H9 (cell line): ENCODE measurements around the gene EPS8. TPM values are rescaled to one million over a fixed set of nuclear protein-coding genes. Genes with fewer than 3 reads are reported as not detected.
"Not testable (repeated sequence)": the region's sequence is repeated elsewhere in the genome, so short reads cannot be mapped to it uniquely, and the experiment has no call there.

Source experiments
- DNase-seq: peaks from one replicate; pipeline ENCODE4 v3.0.0-alpha.2; 2017
- H2AFZ ChIP-seq: one replicate; pipeline ENCODE4 v1.6.1; 2013; ENCODE audit warnings: mild to moderate bottlenecking, low read length, control low read depth, moderate library complexity
- H2AK5ac ChIP-seq: 2 replicates; pipeline ENCODE4 v1.6.1; 2013; ENCODE audit warnings: low read length, control low read depth, mixed read lengths; ENCODE audit not compliant: insufficient read length
- H2BK120ac ChIP-seq: one replicate; pipeline ENCODE4 v1.6.1; 2013; ENCODE audit warnings: low read depth, mild to moderate bottlenecking, low read length, control low read depth, inconsistent platforms; ENCODE audit not compliant: poor library complexity, severe bottlenecking
- H2BK12ac ChIP-seq: 2 replicates; pipeline ENCODE4 v1.6.1; 2013; ENCODE audit warnings: low read length, control low read depth, mixed read lengths, low read depth; ENCODE audit not compliant: insufficient read length
- H2BK15ac ChIP-seq: 2 replicates; pipeline ENCODE4 v1.6.1; 2013; ENCODE audit warnings: low read depth, low read length, control low read depth
- H2BK20ac ChIP-seq: one replicate; pipeline ENCODE4 v1.6.1; 2013; ENCODE audit warnings: low read depth, mild to moderate bottlenecking, low read length, control low read depth, inconsistent platforms; ENCODE audit not compliant: poor library complexity, severe bottlenecking
- H2BK5ac ChIP-seq: 2 replicates; pipeline ENCODE4 v1.6.1; 2013; ENCODE audit warnings: low read length, control low read depth, mixed read lengths; ENCODE audit not compliant: insufficient read length
- H3K14ac ChIP-seq: 2 replicates; pipeline ENCODE4 v1.6.1; 2013; ENCODE audit warnings: low read length, control low read depth; ENCODE audit not compliant: insufficient read depth
- H3K18ac ChIP-seq: 2 replicates; pipeline ENCODE4 v1.6.1; 2013; ENCODE audit warnings: low read depth, mild to moderate bottlenecking, mixed read lengths, low read length, control low read depth; ENCODE audit not compliant: insufficient read length
- H3K23ac ChIP-seq: 2 replicates; pipeline ENCODE4 v1.6.1; 2013; ENCODE audit warnings: low read length, control low read depth, mixed read lengths, low read depth; ENCODE audit not compliant: insufficient read length
- H3K23me2 ChIP-seq: 2 replicates; pipeline ENCODE4 v1.6.1; 2013; ENCODE audit warnings: low read depth, mild to moderate bottlenecking, mixed read lengths, low read length, control low read depth; ENCODE audit not compliant: insufficient read length, poor library complexity, severe bottlenecking
- H3K27ac ChIP-seq: 2 replicates; pipeline ENCODE4 v1.5.1; 2013; ENCODE audit warnings: low read length, control low read depth, mixed read lengths, low read depth; ENCODE audit not compliant: insufficient read length
- H3K27me3 ChIP-seq: 2 replicates; pipeline ENCODE4 v1.6.1; 2013; ENCODE audit warnings: low read length, control low read depth, inconsistent platforms; ENCODE audit not compliant: insufficient read depth
- H3K4ac ChIP-seq: 2 replicates; pipeline ENCODE4 v1.6.1; 2013; ENCODE audit warnings: low read depth, mild to moderate bottlenecking, control low read depth, inconsistent platforms, low read length, moderate library complexity
- H3K4me1 ChIP-seq: 2 replicates; pipeline ENCODE4 v1.6.1; 2013; ENCODE audit warnings: low read length, control low read depth, inconsistent platforms; ENCODE audit not compliant: insufficient read depth
- H3K4me2 ChIP-seq: 2 replicates; pipeline ENCODE4 v1.6.1; 2013; ENCODE audit warnings: low read length, control low read depth, mixed read lengths; ENCODE audit not compliant: insufficient read length, insufficient read depth
- H3K56ac ChIP-seq: 2 replicates; pipeline ENCODE4 v1.6.1; 2013; ENCODE audit warnings: low read depth, mild to moderate bottlenecking, mixed read lengths, low read length, control low read depth; ENCODE audit not compliant: insufficient read length
- H3K79me1 ChIP-seq: 2 replicates; pipeline ENCODE4 v1.6.1; 2013; ENCODE audit warnings: low read depth, mild to moderate bottlenecking, moderate library complexity, low read length, control low read depth, inconsistent platforms; ENCODE audit not compliant: insufficient read depth, poor library complexity, severe bottlenecking
- H3K79me2 ChIP-seq: 2 replicates; pipeline ENCODE4 v1.6.1; 2013; ENCODE audit warnings: low read length, control low read depth, inconsistent platforms; ENCODE audit not compliant: insufficient read depth
- H3K9ac ChIP-seq: 2 replicates; pipeline ENCODE4 v1.6.1; 2013; ENCODE audit warnings: low read length, control low read depth, mixed read lengths; ENCODE audit not compliant: insufficient read length; ENCODE audit errors: extremely low read depth
- H3K9me3 ChIP-seq: one replicate; pipeline ENCODE4 v1.6.1; 2013; ENCODE audit warnings: low read depth, low read length, inconsistent platforms; ENCODE audit not compliant: control insufficient read depth
- H3T11ph ChIP-seq: one replicate; pipeline ENCODE4 v1.6.1; 2013; ENCODE audit warnings: mild to moderate bottlenecking, low read length, control low read depth, inconsistent platforms
- H4K20me1 ChIP-seq: one replicate; pipeline ENCODE4 v1.6.1; 2013; ENCODE audit not compliant: control insufficient read depth, insufficient read length, insufficient read depth
- H4K5ac ChIP-seq: 2 replicates; pipeline ENCODE4 v1.6.1; 2013; ENCODE audit warnings: low read depth, mild to moderate bottlenecking, mixed read lengths, low read length, control low read depth; ENCODE audit not compliant: insufficient read length
- H4K8ac ChIP-seq: replicated peaks from 2 replicates; pipeline ENCODE4 v1.6.1; 2013; ENCODE audit warnings: low read length, control low read depth, mixed read lengths, low read depth; ENCODE audit not compliant: insufficient read length
- H4K91ac ChIP-seq: 2 replicates; pipeline ENCODE4 v1.6.1; 2013; ENCODE audit warnings: low read depth, mild to moderate bottlenecking, moderate library complexity, mixed read lengths, low read length, control low read depth; ENCODE audit not compliant: insufficient read length
- H3K27ac Mint-ChIP-seq, 3 experiments: 2 replicates in 2 of 3; 3 replicates in 1 of 3; pipeline ENCODE4 v1.8.0; 2020 to 2021; ENCODE audit warnings: mixed read lengths in 3 of 3, mild to moderate bottlenecking in 1 of 3, moderate library complexity in 1 of 3
- H3K27me3 Mint-ChIP-seq: 2 replicates; pipeline ENCODE4 v1.8.0; 2021; ENCODE audit warnings: low read depth, mild to moderate bottlenecking, moderate library complexity, mixed read lengths
- H3K36me3 Mint-ChIP-seq, 3 experiments: 2 replicates in 2 of 3; 3 replicates in 1 of 3; pipeline ENCODE4 v1.8.0; 2020 to 2021; ENCODE audit warnings: low read depth in 3 of 3, mixed read lengths in 3 of 3; ENCODE audit not compliant: insufficient read depth in 1 of 3
- H3K4me1 Mint-ChIP-seq, 2 experiments: 2 replicates each; pipeline ENCODE4 v1.8.0; 2020; ENCODE audit warnings: mixed read lengths in 2 of 2
- H3K4me3 Mint-ChIP-seq, 2 experiments: 2 replicates in 1 of 2; 3 replicates in 1 of 2; pipeline ENCODE4 v1.8.0; 2020 to 2021; ENCODE audit warnings: mild to moderate bottlenecking in 2 of 2, mixed read lengths in 2 of 2, moderate library complexity in 1 of 2
- H3K9me3 Mint-ChIP-seq, 2 experiments: 2 replicates in 1 of 2; 3 replicates in 1 of 2; pipeline ENCODE4 v1.8.0; 2020; ENCODE audit warnings: mild to moderate bottlenecking in 2 of 2, mixed read lengths in 2 of 2, moderate library complexity in 1 of 2
- CTCF ChIP-seq: fragments of 200-600 bp; sonication (generic); conservative IDR thresholded peaks from 3 replicates; pipeline ENCODE4 v1.8.0; 2021; ENCODE audit warnings: antibody characterized with exemption, mild to moderate bottlenecking
- WGBS: extraction: QIAGEN DNeasy Blood & Tissue Kit; methylation state at CpG from one replicate; pipeline ENCODE4 v1.1.7; 2013; ENCODE audit warnings: missing lambda C conversion rate, low lambda C conversion rate, mixed read lengths; ENCODE audit not compliant: insufficient read length; ENCODE audit errors: extremely low coverage; 5-methylcytosine and 5-hydroxymethylcytosine counted together
- total RNA-seq: library from RNA; stranded (reverse); gene quantifications from 2 replicates; pipeline ENCODE4 v1.2.1, GENCODE V29; 2021

Gene EPS8
- total RNA-seq, 1 experiment from 2014 or later = 2.2 TPM

GRCh38 chr12:15620741-15621539 lies 168.2 kb downstream of the EPS8 start:
- Histone ChIP-seq H3K4me1 (no peaks in the 10 kb centered on the region), H3K23ac (no peak overlapping the region), H3T11ph (no peak overlapping the region), H2BK20ac (no peak overlapping the region), H2AK5ac (no peak overlapping the region), H3K9ac (no peak overlapping the region), H3K56ac (no peak overlapping the region), H3K4me2 (no peak overlapping the region), H2BK12ac (no peak overlapping the region), H4K20me1 (no peaks in the 10 kb centered on the region), H3K27ac (no peak overlapping the region), H4K8ac (no peak overlapping the region), H3K79me1 (no peaks in the 10 kb centered on the region), H2BK5ac (no peak overlapping the region), H3K18ac (no peak overlapping the region), H3K27me3 (no peaks in the 10 kb centered on the region), H4K5ac (no peak overlapping the region), H3K9me3 (no peaks in the 10 kb centered on the region), H3K23me2 (no peaks in the 10 kb centered on the region), H2AFZ (no peak overlapping the region), H4K91ac (no peak overlapping the region), H3K79me2 (no peaks in the 10 kb centered on the region), H2BK15ac (no peak overlapping the region), H3K4ac (no peak overlapping the region), H3K14ac (no peak overlapping the region), H2BK120ac (no peak overlapping the region)
- Mint-ChIP-seq H3K36me3 (peaks cover 7 to 10% (median 8%) of the 10 kb centered on the region in 3 experiments; a peak in 6 of 7 replicates), H3K27ac (no peak overlapping the region), H3K4me1 (no peaks in the 10 kb centered on the region), H3K27me3 (no peaks in the 10 kb centered on the region), H3K4me3 (no peak overlapping the region), H3K9me3 (peaks cover 10% of the 10 kb centered on the region in 2 experiments)
- WGBS = no CpG with 5 or more reads among the region's 4 CpGs
- no peak for DNase-seq
- no peak for TF ChIP-seq CTCF

GRCh38 chr12:15616495-15616894 lies 172.7 kb downstream of the EPS8 start:
- not testable (repeated sequence) for H3T11ph ChIP-seq, H4K91ac ChIP-seq, H3K79me2 ChIP-seq, H2BK5ac ChIP-seq, H3K23ac ChIP-seq, H3K9me3 ChIP-seq, H3K23me2 ChIP-seq, H3K4me2 ChIP-seq, H4K8ac ChIP-seq, DNase-seq, H4K5ac ChIP-seq, H3K27me3 Mint-ChIP-seq, H3K4me1 Mint-ChIP-seq, H3K4ac ChIP-seq, H3K27ac Mint-ChIP-seq, H3K4me3 Mint-ChIP-seq, H2BK20ac ChIP-seq, H2AK5ac ChIP-seq, H2BK12ac ChIP-seq, H3K79me1 ChIP-seq, H3K56ac ChIP-seq, H3K27ac ChIP-seq, H2AFZ ChIP-seq, H3K9ac ChIP-seq, H3K4me1 ChIP-seq, H3K14ac ChIP-seq, H2BK15ac ChIP-seq, H3K18ac ChIP-seq, H3K27me3 ChIP-seq, H4K20me1 ChIP-seq, H2BK120ac ChIP-seq
- no CpG with 5 or more reads among the region's 8 CpGs for WGBS
- peaks cover 10 to 21% (median 12%) of the 10 kb centered on the region in 3 experiments for H3K36me3 Mint-ChIP-seq
- H3K9me3 Mint-ChIP-seq = peaks cover 25 to 27% of the 10 kb centered on the region in 2 experiments
